BE2C (cell line): ENCODE results near the gene ZC3H4.
"Not testable (repeated sequence)": the region's sequence is repeated elsewhere in the genome, so short reads cannot be mapped to it uniquely, and the experiment has no call there.

Experiments
- DNase-seq: peaks from one replicate; pipeline ENCODE4 v3.0.0-alpha.2; 2020
- H3K27me3 ChIP-seq: fragments of 250-450 bp; sonication (Bioruptor Pico); 2 replicates; pipeline ENCODE4 v1.5.1; 2020; ENCODE audit warnings: mild to moderate bottlenecking
- H3K36me3 ChIP-seq: fragments of 250-450 bp; sonication (Bioruptor Pico); 2 replicates; pipeline ENCODE4 v1.5.1; 2020; ENCODE audit warnings: mild to moderate bottlenecking
- H3K4me1 ChIP-seq: fragments of 250-450 bp; sonication (Bioruptor Pico); 2 replicates; pipeline ENCODE4 v1.5.1; 2020
- H3K4me3 ChIP-seq: 2 replicates; pipeline ENCODE4 v1.5.1; 2011; ENCODE audit warnings: low read depth, low read length
- H3K9me3 ChIP-seq: fragments of 250-450 bp; sonication (Bioruptor Pico); 2 replicates; pipeline ENCODE4 v1.5.1; 2020
- CTCF ChIP-seq: IDR thresholded peaks from 2 replicates; pipeline ENCODE4 v1.5.1; 2012; ENCODE audit warnings: mild to moderate bottlenecking, low read depth, low read length

ZC3H4 gene

GRCh38 chr19:47146920-47147319 lies 33.3 kb upstream of the ZC3H4 start:
- Histone ChIP-seq H3K4me1 (no peaks in the 10 kb centered on the region), H3K27me3 (no peaks in the 10 kb centered on the region), H3K4me3 (no peak overlapping the region), H3K36me3 (peaks cover 84% of the 10 kb centered on the region), H3K9me3 (no peaks in the 10 kb centered on the region)
- no peak for TF ChIP-seq CTCF
- no peak for DNase-seq

GRCh38 chr19:47145639-47146486 lies 32.3 kb upstream of the ZC3H4 start:
- no peak for DNase-seq
- Histone ChIP-seq H3K4me3 (no peak overlapping the region), H3K27me3 (no peaks in the 10 kb centered on the region), H3K4me1 (no peaks in the 10 kb centered on the region), H3K36me3 (peaks cover 80% of the 10 kb centered on the region), H3K9me3 (no peaks in the 10 kb centered on the region)
- TF ChIP-seq CTCF: no peak

GRCh38 chr19:47144630-47145029 lies 31.1 kb upstream of the ZC3H4 start:
- Histone ChIP-seq H3K36me3 (peaks cover 75% of the 10 kb centered on the region), H3K4me3 (no peak overlapping the region)
- no peak for TF ChIP-seq CTCF

GRCh38 chr19:47143322-47144073 lies 29.9 kb upstream of the ZC3H4 start:
- Histone ChIP-seq H3K36me3 (peaks cover 74% of the 10 kb centered on the region), H3K27me3 (no peaks in the 10 kb centered on the region), H3K4me3 (no peak overlapping the region), H3K9me3 (no peaks in the 10 kb centered on the region), H3K4me1 (no peaks in the 10 kb centered on the region)
- TF ChIP-seq CTCF: no peak
- DNase-seq: no peak

More at GRCh38 chr19:47144630-47145029, 31.1 kb upstream of the ZC3H4 start:
- Histone ChIP-seq H3K27me3 (no peaks in the 10 kb centered on the region), H3K4me1 (no peaks in the 10 kb centered on the region), H3K9me3 (no peaks in the 10 kb centered on the region)
- no peak for DNase-seq

GRCh38 chr19:47142779-47143178 lies 29.2 kb upstream of the ZC3H4 start:
- no peak for DNase-seq
- Histone ChIP-seq H3K36me3 (peaks cover 74% of the 10 kb centered on the region), H3K4me3 (no peak overlapping the region), H3K4me1 (no peaks in the 10 kb centered on the region), H3K27me3 (no peaks in the 10 kb centered on the region), H3K9me3 (no peaks in the 10 kb centered on the region)
- no peak for TF ChIP-seq CTCF

GRCh38 chr19:47141695-47142094 lies 28.1 kb upstream of the ZC3H4 start:
- no peak for DNase-seq
- Histone ChIP-seq H3K36me3 (peaks cover 66% of the 10 kb centered on the region), H3K27me3 (no peaks in the 10 kb centered on the region), H3K9me3 (no peaks in the 10 kb centered on the region), H3K4me3 (no peak overlapping the region), H3K4me1 (no peaks in the 10 kb centered on the region)
- TF ChIP-seq CTCF: no peak

GRCh38 chr19:47141252-47141651 lies 27.7 kb upstream of the ZC3H4 start:
- H3K36me3 ChIP-seq: peaks cover 61% of the 10 kb centered on the region
- DNase-seq, H3K4me3 ChIP-seq, H3K9me3 ChIP-seq, H3K27me3 ChIP-seq, H3K4me1 ChIP-seq: not testable (repeated sequence)
